HG03175 (cell line): ENCODE measurements around the gene CIDEC.
"Not testable (repeated sequence)": the region's sequence is repeated elsewhere in the genome, so short reads cannot be mapped to it uniquely, and the experiment has no call there.

Experiments
- ATAC-seq: cut with Tn5 transposase; IDR thresholded peaks from one replicate; pipeline ENCODE4 v1.9.1; 2021; ENCODE audit warnings: mild to moderate bottlenecking, moderate library complexity; ENCODE audit not compliant: unreplicated experiment

Gene CIDEC

GRCh38 chr3:9881441-9881840 is 1.4 kb upstream of the CIDEC start:
- ATAC-seq, result no peak

DNA sequence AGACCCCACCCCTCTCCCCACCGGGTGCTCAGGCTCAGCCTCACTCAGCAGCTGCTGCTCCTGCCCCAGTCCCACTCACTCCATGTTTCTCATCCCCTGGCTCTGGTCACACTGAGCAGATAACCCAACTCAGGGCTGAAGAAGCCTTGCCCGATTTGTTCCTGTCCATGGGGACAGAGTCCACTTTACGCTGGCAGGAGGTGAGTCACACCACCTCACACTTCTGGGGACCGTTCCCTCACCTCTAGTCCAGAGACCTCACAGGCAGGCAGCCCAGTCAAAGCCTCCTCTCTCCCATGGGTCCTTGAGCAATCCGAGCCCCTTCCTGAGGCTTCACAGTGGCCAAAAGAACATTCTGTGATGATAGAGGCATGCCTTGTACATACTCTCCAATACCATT is 1.4 kb downstream of the CIDEC start:
- no peak for ATAC-seq

GRCh38 chr3:9876991-9877390 is 3.1 kb downstream of the CIDEC start:
- no peak for ATAC-seq

DNA sequence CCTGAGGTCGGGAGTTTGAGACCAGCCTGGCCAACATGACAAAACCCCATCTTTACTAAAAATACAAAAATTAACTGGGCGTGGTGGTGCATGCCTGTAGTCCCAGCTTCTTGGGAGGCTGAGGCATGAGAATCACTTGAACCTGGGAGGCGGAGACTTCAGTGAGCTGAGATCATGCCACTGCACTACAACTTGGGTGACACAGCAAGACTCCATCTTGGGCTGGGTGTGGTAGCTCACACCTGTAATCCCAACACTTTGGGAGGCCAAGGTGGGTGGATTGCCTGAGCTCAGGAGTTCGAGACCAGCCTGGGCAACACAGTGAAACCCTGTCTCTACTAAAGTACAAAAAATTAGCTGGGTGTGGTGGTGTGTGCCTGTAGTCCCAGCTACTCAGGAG is 3.8 kb downstream of the CIDEC start:
- not testable (repeated sequence) for ATAC-seq

DNA sequence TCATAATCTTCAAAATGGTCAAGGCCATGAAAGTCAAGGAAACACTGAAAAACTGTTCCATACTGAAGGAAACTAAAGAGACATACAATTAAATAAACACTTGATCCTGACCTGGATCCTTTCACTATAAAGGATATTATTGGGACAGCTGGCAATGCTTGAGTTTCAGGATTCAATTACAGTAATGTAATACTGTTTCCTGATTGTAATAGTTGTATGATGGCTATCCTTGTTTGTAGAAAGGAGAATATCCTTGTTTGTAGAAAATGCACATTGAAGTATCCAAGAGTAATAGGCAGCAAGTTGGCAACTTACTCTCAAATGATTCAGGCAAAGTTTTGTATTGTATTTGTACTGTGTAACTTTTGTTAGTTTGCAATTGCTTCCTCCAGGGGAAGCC is 4.6 kb downstream of the CIDEC start:
- ATAC-seq, result no peak

GRCh38 chr3:9872067-9872466 is 8.0 kb downstream of the CIDEC start:
- ATAC-seq, result not testable (repeated sequence)

GRCh38 chr3:9870978-9871377 is 9.1 kb downstream of the CIDEC start:
- no peak for ATAC-seq

GRCh38 chr3:9869955-9870354 is 10.1 kb downstream of the CIDEC start:
- no peak for ATAC-seq

GRCh38 chr3:9867106-9867505 is 12.9 kb downstream of the CIDEC start:
- ATAC-seq, result no peak

DNA sequence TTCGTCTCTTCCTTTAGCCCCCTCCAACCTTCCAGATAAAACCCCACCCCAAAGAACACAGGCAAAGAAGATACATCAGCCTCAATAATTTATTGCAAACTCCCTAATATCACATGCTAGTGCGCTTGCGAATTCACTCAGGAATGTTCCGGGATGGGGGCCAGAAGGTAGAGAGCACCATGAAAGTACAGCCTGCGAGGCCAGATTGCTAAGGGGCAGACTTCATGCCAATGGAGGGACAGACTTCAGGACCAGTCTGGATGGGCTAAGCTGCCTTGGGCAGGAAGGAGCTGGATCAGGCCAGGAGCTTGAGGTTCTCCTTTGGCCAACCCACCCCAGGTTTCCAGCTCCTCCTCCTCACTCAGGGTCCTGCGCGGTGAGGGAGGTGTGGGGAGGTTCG is 13.4 kb downstream of the CIDEC start:
- ATAC-seq, result no peak

- ATAC-seq, result not testable (repeated sequence)
These were observed 14.9 kb downstream of the CIDEC start for GRCh38 chr3:9865125-9865637.

DNA sequence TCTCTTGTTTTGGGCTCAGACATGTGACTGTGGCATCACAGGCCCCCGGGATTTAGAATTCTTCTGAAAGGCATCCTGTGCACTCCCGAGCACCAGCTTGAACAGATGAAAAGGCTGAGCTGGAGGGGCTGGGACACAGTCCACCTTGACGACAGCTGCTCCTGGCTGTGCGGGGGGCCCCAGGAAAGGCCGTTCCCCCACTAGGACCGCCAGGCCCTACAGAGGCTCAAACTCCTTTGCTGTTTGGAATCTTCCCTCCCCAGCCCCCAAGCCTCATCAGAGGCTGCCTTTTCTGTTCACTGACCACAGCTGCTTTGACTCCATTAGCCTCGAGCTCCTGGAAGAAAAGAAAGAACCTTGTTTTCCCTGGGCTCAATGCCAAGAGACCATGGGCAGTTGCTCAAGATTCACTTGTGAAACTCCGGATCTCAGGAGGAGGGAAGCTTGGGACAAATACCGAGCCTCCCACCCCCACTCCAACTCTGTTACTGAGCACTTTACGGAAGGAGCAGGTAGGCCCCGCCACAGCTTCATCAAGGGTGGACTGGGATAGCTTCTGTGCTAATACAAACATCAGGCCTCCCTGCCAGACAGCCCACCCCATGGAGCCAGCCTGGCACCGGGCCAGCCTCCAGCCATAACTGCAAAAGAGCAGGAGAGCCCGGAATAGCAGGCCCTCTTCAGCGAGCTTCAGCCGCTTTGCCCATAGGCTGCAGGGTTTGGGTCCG is 15.7 kb downstream of the CIDEC start:
- ATAC-seq, result no peak

DNA sequence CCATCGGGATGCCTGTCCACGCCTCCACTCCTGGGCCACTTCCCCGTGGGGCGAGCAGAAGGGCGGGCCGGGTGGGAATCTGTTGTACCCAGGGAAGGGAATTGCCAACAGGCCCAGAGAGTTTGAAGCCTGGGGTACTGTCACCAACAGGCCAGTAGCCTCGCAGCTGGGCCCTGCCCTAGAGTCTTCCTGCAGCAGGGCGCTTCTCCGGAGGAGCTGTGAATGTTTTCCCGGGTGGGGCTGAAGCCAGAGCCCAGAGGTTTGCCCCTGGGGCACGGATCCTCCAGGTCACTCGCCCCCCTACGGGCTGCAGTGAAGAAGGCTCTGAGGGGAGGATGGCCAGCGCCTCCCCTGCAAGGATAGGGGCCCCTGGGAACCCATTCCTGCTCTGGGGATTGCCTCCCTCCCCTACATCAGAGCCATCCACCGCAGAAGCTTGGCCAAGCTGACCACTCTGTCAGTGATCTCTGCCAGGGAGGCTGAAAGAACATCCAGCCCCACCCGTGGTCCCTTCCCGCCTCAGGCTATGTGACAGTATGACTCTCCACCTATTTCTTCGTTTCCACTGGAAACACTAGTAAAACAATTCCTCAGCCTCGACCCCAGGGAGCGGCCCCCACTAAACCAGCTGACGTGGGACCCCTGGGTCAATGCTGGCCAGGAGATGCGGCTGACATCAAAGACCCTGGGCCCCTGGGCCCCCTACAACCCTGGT is 16.8 kb downstream of the CIDEC start:
- no peak for ATAC-seq

DNA sequence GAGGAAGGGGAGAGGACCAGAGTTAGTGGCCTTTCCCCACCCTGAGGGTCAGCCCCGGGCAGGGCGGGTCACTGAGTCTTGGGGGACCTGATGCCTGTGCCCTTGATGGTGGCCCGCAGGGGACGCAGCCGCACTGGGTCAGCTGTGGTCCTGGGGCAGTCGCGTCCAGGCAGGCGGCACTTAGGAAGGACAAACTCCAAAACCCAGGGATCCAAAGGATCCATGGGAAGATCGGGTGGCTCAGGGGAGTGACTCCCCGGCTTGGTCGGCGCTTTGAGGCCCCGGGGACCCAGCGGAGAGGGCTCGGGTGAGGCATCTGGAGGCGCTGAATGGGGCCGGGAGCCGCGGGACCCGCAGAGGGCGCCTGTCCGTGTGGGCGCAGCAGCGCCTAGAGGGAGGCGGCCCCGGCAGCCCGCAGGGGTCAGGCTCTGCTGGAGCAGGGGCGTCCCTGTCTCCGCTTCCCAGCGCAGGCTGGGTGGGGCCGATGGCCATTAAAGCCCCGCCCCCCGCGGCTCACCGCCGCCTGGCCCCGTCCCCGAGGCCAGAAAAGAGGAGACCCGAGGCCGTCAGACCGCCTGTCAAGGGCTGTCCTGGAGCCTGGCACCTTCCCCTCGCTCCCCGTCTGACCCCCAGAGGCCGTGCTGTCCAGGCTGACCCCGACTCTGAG is 17.5 kb downstream of the CIDEC start:
- no peak for ATAC-seq

- no peak for ATAC-seq
These were observed 18.4 kb downstream of the CIDEC start for GRCh38 chr3:9861626-9862130.

DNA sequence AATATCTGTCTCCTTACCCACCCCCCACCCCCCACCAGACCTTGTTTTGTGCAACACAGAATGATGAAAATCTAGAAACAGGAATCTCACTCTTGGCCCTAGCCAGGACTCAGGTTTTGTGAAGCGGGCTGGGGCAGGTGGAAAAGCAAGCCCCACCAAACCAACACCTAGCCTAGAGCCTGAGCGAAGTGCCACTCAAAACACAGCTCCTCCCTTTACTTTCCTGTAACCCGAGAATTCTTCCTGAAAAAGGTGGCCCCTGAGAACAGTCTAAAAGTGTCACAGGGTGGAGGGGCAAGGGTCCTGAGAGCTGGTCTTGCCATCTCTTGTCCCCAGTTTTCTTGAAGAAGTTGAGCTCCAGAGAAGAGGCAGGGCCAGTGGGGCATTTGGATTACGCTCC is 18.9 kb downstream of the CIDEC start:
- no peak for ATAC-seq

GRCh38 chr3:9859530-9860025 is 20.5 kb downstream of the CIDEC start:
- no peak for ATAC-seq

DNA sequence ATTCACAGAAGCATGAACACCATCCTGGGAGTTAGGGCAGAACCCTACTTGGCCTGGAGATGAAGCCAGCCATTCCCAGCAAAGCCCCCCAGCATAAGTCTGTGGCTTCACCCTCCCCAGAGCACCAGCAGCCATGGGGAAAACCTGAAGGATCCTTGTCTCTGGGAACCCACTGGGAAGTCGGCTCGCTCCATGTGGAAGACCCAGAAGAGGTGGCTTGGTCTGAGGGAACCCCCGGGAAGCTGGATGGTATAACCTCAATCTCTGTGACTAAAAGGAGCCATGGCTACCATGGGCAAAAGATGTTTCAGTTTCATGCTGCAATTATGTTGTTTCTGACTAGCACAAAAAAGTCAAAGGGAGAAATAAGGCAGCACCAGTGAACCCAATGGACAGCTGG is 24.5 kb downstream of the CIDEC start:
- no peak for ATAC-seq

- ATAC-seq, result not testable (repeated sequence)
These were observed 25.6 kb downstream of the CIDEC start for GRCh38 chr3:9854291-9854940.

- no peak for ATAC-seq
These were observed 27.5 kb downstream of the CIDEC start for GRCh38 chr3:9852528-9852927.

DNA sequence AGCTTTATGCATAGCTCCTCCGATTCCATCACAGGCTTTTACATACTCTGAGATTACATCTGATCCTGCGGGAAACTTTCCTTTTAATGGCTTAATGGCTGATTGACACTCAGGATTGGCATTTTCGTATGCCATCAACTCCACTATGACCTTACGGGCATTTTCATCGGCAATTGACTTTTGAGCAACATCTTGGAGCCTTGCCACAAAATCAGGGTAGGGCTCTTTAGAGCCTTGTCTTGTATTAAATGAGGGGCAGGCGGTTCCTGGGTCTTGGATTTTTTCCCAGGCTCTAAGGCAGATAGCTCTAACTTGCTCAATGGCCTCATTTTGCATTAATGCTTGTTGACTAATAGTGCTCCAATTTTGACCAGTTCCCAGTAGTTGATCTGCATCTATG is 28.1 kb downstream of the CIDEC start:
- not testable (repeated sequence) for ATAC-seq
